Measurements from ENCODE around the gene PLXNC1. TPM values are rescaled to one million over a fixed set of nuclear protein-coding genes. Genes with fewer than 3 reads are reported as not detected.
A peak's percentile ranks its signal among the peaks of the same experiment; 100 is the strongest.

PLXNC1 gene
- polyA plus RNA-seq, 1 donor from 2014 or later, result 6.6 TPM

GRCh38 chr12:94229902-94230301 lies 81.5 kb downstream of the PLXNC1 start:
- no peaks in the 10 kb centered on the region for H3K27me3 Mint-ChIP-seq
- H3K4me1 Mint-ChIP-seq, result peaks cover 25 to 37% (median 36%) of the 10 kb centered on the region in 3 donors
- peaks cover 18% of the 10 kb centered on the region for H3K36me3 Mint-ChIP-seq
- no peak overlapping the region for H3K4me3 Mint-ChIP-seq
- H3K27ac Mint-ChIP-seq, result no peak overlapping the region
- no peaks in the 10 kb centered on the region for H3K9me3 Mint-ChIP-seq

DNA sequence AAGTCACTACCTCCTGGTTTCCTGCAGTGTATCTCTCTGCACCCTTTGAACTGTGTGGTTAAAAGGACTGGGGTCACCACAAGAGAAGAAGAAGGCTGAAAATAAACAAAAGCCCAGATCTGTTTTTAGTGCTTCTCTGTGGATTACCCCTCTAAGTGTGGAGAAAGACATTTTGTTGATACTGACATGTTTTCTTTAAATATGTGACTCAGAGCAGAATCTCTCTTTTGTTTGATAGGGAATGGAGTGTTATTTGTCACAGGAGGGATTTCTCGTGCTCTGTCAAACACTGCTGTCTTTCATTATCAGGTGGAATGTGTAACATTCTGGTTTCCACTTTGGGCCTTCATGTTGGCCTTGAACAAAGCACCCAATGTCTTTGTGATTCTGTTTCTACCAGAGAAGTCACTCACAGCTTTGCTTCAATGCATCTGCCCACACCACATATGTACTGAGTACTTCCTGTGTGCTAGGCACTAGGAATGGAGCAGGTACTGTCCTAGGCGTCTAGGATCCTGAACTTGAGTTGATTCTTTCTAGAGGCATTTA lies 82.1 kb downstream of the PLXNC1 start:
- H3K4me1 Mint-ChIP-seq, result peaks cover 25 to 37% (median 36%) of the 10 kb centered on the region in 3 donors
- peak overlapping the region in 1 of 4 donors; percentile 81 for H3K4me3 Mint-ChIP-seq
- no peaks in the 10 kb centered on the region for H3K27me3 Mint-ChIP-seq
- no peaks in the 10 kb centered on the region for H3K9me3 Mint-ChIP-seq
- H3K27ac Mint-ChIP-seq, result no peak overlapping the region
- H3K36me3 Mint-ChIP-seq, result peaks cover 18% of the 10 kb centered on the region

GRCh38 chr12:94231709-94232108 lies 83.3 kb downstream of the PLXNC1 start:
- no peak overlapping the region for H3K27ac Mint-ChIP-seq

DNA sequence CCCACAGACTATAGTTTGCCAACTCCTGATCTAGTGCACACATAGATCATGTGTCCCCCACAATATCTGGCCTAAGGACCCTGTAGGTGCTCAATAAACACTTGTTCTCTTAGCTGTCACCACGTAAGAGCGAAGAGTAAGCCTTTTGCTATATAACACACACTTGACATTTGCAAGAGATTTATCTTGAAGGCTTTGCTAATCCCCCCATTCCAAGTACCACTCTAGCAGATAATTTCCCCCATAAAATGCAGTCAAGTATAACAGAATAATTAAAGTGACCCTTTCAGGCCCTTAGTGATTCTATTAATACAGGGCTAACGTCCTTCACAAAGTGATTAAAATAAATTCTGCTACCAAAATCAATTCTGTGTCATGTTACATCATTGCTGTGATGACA lies 87.5 kb downstream of the PLXNC1 start:
- H3K27me3 Mint-ChIP-seq, result no peaks in the 10 kb centered on the region
- peaks cover 26 to 36% (median 32%) of the 10 kb centered on the region in 3 donors for H3K4me1 Mint-ChIP-seq
- H3K36me3 Mint-ChIP-seq, result peaks cover 12% of the 10 kb centered on the region
- H3K4me3 Mint-ChIP-seq, result no peak overlapping the region
- peaks cover 0 to 3% (median 0%) of the 10 kb centered on the region in 3 donors for H3K9me3 Mint-ChIP-seq
- H3K27ac Mint-ChIP-seq, result no peak overlapping the region

More at GRCh38 chr12:94231709-94232108, 83.3 kb downstream of the PLXNC1 start:
- H3K36me3 Mint-ChIP-seq, result peaks cover 25% of the 10 kb centered on the region
- H3K9me3 Mint-ChIP-seq, result no peaks in the 10 kb centered on the region
- no peaks in the 10 kb centered on the region for H3K27me3 Mint-ChIP-seq
- peaks cover 25 to 38% (median 38%) of the 10 kb centered on the region in 3 donors for H3K4me1 Mint-ChIP-seq
- H3K4me3 Mint-ChIP-seq, result peak overlapping the region in 1 of 4 donors; percentile 10

DNA sequence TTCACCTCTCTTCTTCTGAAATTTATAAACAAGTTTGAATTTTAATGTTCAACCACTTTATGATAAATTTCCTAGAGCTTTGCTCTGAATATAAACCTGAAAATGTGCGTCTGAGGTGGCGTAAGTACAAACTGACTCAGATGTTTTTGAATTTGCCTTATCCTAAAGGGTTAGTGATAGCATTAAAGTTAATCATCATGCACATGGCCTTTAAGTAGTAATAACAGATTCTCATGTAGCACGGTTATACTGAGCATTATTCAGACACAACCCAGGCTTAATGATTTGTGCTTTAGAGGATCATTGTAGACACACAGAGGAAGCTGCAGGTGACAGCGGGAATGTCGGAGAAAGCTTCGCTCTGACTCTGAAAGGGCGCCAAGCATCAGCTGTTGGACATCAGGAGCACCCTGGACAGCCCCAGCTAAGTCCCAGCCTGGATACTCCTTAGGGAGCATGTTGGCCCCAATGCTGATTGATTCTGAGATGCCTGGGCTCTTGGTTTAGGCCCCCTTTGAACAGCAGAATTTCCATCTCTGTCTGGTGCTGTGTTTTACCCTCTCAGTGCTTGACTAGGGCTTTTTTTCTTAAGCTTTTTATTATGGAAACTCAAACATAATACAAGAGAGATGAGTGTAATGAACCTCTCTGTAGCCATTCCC lies 91.1 kb downstream of the PLXNC1 start:
- Mint-ChIP-seq H3K9me3 (peaks cover 0 to 3% (median 0%) of the 10 kb centered on the region in 3 donors), H3K27ac (peak overlapping the region in 2 of 3 donors; percentile 65 to 68), H3K27me3 (no peaks in the 10 kb centered on the region), H3K4me1 (peaks cover 34 to 45% (median 35%) of the 10 kb centered on the region in 3 donors), H3K36me3 (peaks cover 13% of the 10 kb centered on the region), H3K4me3 (peak overlapping the region; percentile 36 to 83 (median 60))

- H3K4me1 Mint-ChIP-seq, result peaks cover 40 to 52% (median 42%) of the 10 kb centered on the region in 3 donors
- no peaks in the 10 kb centered on the region for H3K27me3 Mint-ChIP-seq
- H3K9me3 Mint-ChIP-seq, result peaks cover 0 to 3% (median 0%) of the 10 kb centered on the region in 3 donors
- peak overlapping the region; percentile 55 to 92 (median 65) for H3K27ac Mint-ChIP-seq
- peak overlapping the region; percentile 36 to 83 (median 60) for H3K4me3 Mint-ChIP-seq
- peaks cover 13% of the 10 kb centered on the region for H3K36me3 Mint-ChIP-seq
Measured at GRCh38 chr12:94240171-94240570, 91.8 kb downstream of the PLXNC1 start.

GRCh38 chr12:94242901-94243300 lies 94.5 kb downstream of the PLXNC1 start:
- Mint-ChIP-seq H3K9me3 (no peaks in the 10 kb centered on the region), H3K4me3 (no peak overlapping the region), H3K27me3 (no peaks in the 10 kb centered on the region), H3K36me3 (peaks cover 5% of the 10 kb centered on the region), H3K4me1 (peaks cover 47 to 58% (median 53%) of the 10 kb centered on the region in 3 donors), H3K27ac (no peak overlapping the region)

- H3K27ac Mint-ChIP-seq, result peak overlapping the region; percentile 46 to 84 (median 56)
- peaks cover 10% of the 10 kb centered on the region for H3K36me3 Mint-ChIP-seq
Measured at GRCh38 chr12:94244165-94245133, 96.1 kb downstream of the PLXNC1 start.

DNA sequence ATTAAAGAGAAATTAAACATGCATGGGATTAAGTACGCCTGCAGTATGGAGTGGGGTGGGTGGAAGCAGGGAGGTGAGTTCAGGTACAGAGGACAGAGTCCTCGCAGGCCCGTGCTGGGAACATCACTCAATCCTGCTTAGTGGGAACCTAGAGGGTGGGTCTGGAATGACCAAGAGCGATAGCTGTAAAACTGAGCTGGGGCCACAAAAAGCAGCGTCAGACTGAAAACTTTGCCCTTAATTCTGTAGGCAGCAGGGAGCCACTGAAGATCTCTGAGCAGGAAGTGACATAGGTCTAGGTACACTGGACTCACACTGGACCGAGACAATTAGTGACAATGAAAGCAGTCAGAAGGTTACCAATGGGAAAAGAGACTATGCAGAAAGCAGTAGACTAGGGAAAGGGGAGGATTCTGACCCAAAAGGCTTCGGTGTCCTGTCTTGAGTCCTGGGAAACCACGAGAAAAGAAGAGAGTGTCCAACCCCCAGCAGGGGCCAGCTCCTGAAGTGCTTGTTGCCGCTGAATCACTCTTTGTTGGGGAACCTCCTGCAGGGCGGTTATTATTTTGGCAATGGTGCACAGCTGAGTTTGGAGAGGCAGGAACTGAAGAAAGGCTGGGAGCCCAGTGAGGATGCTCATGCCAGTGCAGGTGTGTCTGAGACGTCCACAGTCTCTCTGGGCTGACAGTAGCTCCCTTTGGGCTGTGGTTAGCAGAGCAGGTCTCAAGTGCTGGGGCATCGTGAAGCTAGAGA lies 97.4 kb downstream of the PLXNC1 start:
- no peaks in the 10 kb centered on the region for H3K9me3 Mint-ChIP-seq
- H3K27me3 Mint-ChIP-seq, result no peaks in the 10 kb centered on the region
- H3K4me3 Mint-ChIP-seq, result peak overlapping the region in 1 of 4 donors; percentile 55
- H3K27ac Mint-ChIP-seq, result peak overlapping the region in 2 of 3 donors; percentile 79 to 83
- peaks cover 32 to 37% (median 36%) of the 10 kb centered on the region in 3 donors for H3K4me1 Mint-ChIP-seq
- H3K36me3 Mint-ChIP-seq, result peaks cover 13% of the 10 kb centered on the region

More at GRCh38 chr12:94244165-94245133, 96.1 kb downstream of the PLXNC1 start:
- Mint-ChIP-seq H3K4me3 (peak overlapping the region in 3 of 4 donors; percentile 2 to 82 (median 55)), H3K27me3 (no peaks in the 10 kb centered on the region), H3K4me1 (peaks cover 43 to 50% (median 48%) of the 10 kb centered on the region in 3 donors), H3K9me3 (no peaks in the 10 kb centered on the region)

GRCh38 chr12:94247246-94247645 lies 98.9 kb downstream of the PLXNC1 start:
- peaks cover 13% of the 10 kb centered on the region for H3K36me3 Mint-ChIP-seq

GRCh38 chr12:94248582-94248981 lies 100.2 kb downstream of the PLXNC1 start:
- H3K4me1 Mint-ChIP-seq, result peaks cover 24 to 27% (median 25%) of the 10 kb centered on the region in 3 donors
- H3K27me3 Mint-ChIP-seq, result no peaks in the 10 kb centered on the region
- H3K9me3 Mint-ChIP-seq, result no peaks in the 10 kb centered on the region
- no peak overlapping the region for H3K4me3 Mint-ChIP-seq
- H3K36me3 Mint-ChIP-seq, result peaks cover 19% of the 10 kb centered on the region
- peak overlapping the region in 1 of 3 donors; percentile 58 for H3K27ac Mint-ChIP-seq

More at GRCh38 chr12:94247246-94247645, 98.9 kb downstream of the PLXNC1 start:
- Mint-ChIP-seq H3K27ac (peak overlapping the region; percentile 33 to 81 (median 62)), H3K9me3 (no peaks in the 10 kb centered on the region), H3K4me1 (peaks cover 24 to 31% (median 30%) of the 10 kb centered on the region in 3 donors), H3K27me3 (no peaks in the 10 kb centered on the region), H3K4me3 (no peak overlapping the region)

DNA sequence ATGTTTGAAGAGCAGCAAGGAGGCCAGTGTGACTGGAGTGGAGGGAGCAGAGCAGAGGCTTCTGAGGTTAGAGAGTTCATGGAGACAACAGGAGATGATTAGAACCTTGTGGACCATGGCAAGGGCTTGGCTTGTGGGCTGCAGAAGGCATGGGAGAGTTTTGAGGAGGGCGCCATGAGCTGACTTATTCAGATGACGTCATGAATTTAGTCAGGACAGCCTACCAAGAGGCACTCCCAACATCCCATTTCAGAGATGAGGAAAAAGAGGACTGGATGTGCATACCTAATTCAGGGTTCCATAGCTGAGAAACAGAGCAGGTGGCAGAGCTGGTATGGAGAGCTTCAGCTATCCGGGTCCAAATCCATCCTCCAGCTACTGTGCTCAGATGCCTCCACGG lies 101.8 kb downstream of the PLXNC1 start:
- peaks cover 21% of the 10 kb centered on the region for H3K36me3 Mint-ChIP-seq
- no peak overlapping the region for H3K4me3 Mint-ChIP-seq
- H3K27ac Mint-ChIP-seq, result peak overlapping the region in 1 of 3 donors; percentile 1
- H3K9me3 Mint-ChIP-seq, result no peaks in the 10 kb centered on the region
- no peaks in the 10 kb centered on the region for H3K27me3 Mint-ChIP-seq
- H3K4me1 Mint-ChIP-seq, result peaks cover 10 to 13% (median 10%) of the 10 kb centered on the region in 3 donors

DNA sequence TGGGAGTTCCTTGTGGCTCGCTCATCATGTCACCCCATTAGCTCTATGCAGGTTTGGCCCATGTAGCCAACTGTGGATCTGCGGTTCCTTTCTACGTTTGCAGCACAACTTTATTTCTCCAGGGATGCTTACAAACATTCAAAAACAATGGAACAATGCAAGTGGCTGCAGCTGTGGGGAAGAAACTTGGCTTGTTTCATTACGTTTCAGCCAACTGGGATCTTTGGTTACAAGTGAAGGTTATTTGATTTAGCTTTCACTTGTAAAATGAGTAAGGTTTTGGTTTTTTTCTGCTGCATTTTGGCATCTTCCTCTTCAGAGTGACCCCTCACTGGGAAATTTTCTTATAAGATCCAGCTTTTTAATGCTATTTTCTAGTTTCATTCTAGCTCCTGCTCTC lies 105.9 kb downstream of the PLXNC1 start:
- Mint-ChIP-seq H3K36me3 (peaks cover 19% of the 10 kb centered on the region), H3K4me1 (peaks cover 13 to 20% (median 15%) of the 10 kb centered on the region in 3 donors), H3K27ac (peak overlapping the region in 1 of 3 donors; percentile 73)

GRCh38 chr12:94255006-94255405 lies 106.6 kb downstream of the PLXNC1 start:
- H3K36me3 Mint-ChIP-seq, result peaks cover 18% of the 10 kb centered on the region
- H3K27ac Mint-ChIP-seq, result peak overlapping the region in 2 of 3 donors; percentile 7 to 48
- no peaks in the 10 kb centered on the region for H3K9me3 Mint-ChIP-seq
- peaks cover 13 to 20% (median 15%) of the 10 kb centered on the region in 3 donors for H3K4me1 Mint-ChIP-seq
- H3K4me3 Mint-ChIP-seq, result peak overlapping the region in 1 of 4 donors; percentile 52
- H3K27me3 Mint-ChIP-seq, result no peaks in the 10 kb centered on the region

More for the DNA sequence above, 105.9 kb downstream of the PLXNC1 start:
- Mint-ChIP-seq H3K4me3 (no peak overlapping the region), H3K27me3 (no peaks in the 10 kb centered on the region), H3K9me3 (no peaks in the 10 kb centered on the region)

Measured in IgD-negative memory B cell (primary cell).